ENCODE results near the gene KLHL6.

GRCh38 chr3:183532620-183533411 is 22.7 kb downstream of the KLHL6 start:
- TF ChIP-seq CTCF (IDR thresholded peaks at IDR 0.05): no peak
- TF ChIP-seq POLR2A (IDR thresholded peaks at IDR 0.05): no peak

Measured in thyroid gland (tissue), 4 donors.